Measurements from ENCODE around the gene MRPL21. TPM values are rescaled to one million over a fixed set of nuclear protein-coding genes. Genes with fewer than 3 reads are reported as not detected.

MRPL21 gene
- total and polyA plus RNA-seq, 2 of the 8 experiments (the other 6 are each of a cell fraction or from before 2014, with no cell fraction given): 102 to 107 TPM

DNA sequence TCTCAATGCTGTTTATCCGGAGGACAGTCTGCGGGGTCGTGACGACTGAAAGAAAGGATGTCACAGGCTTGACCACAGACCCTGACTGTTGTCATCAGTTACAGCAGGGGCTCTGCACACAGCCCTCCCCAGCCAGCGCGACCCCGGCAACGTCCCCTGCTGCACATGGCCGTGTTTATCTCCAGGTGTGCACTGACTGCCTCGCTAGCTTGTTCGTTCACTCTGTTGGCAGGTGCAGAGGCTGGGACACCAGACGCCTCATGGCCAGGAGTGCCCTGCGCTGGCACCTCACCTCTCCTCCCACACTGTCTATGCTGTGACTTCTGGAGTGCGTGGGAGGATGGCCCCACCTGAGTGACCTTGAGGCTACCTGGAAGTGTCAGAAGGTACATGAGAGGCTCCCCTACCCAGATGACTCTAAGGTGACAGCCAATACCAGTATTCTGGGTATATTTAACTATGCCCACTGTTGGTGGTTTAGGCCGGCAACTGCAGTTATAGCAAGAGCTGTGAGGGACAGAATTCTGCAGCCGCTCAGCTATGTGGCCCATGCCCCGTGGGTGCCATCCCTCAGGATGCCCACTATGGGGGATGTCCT, 12.2 kb downstream of the MRPL21 start (continued):
- TF ChIP-seq, protein P1, sequence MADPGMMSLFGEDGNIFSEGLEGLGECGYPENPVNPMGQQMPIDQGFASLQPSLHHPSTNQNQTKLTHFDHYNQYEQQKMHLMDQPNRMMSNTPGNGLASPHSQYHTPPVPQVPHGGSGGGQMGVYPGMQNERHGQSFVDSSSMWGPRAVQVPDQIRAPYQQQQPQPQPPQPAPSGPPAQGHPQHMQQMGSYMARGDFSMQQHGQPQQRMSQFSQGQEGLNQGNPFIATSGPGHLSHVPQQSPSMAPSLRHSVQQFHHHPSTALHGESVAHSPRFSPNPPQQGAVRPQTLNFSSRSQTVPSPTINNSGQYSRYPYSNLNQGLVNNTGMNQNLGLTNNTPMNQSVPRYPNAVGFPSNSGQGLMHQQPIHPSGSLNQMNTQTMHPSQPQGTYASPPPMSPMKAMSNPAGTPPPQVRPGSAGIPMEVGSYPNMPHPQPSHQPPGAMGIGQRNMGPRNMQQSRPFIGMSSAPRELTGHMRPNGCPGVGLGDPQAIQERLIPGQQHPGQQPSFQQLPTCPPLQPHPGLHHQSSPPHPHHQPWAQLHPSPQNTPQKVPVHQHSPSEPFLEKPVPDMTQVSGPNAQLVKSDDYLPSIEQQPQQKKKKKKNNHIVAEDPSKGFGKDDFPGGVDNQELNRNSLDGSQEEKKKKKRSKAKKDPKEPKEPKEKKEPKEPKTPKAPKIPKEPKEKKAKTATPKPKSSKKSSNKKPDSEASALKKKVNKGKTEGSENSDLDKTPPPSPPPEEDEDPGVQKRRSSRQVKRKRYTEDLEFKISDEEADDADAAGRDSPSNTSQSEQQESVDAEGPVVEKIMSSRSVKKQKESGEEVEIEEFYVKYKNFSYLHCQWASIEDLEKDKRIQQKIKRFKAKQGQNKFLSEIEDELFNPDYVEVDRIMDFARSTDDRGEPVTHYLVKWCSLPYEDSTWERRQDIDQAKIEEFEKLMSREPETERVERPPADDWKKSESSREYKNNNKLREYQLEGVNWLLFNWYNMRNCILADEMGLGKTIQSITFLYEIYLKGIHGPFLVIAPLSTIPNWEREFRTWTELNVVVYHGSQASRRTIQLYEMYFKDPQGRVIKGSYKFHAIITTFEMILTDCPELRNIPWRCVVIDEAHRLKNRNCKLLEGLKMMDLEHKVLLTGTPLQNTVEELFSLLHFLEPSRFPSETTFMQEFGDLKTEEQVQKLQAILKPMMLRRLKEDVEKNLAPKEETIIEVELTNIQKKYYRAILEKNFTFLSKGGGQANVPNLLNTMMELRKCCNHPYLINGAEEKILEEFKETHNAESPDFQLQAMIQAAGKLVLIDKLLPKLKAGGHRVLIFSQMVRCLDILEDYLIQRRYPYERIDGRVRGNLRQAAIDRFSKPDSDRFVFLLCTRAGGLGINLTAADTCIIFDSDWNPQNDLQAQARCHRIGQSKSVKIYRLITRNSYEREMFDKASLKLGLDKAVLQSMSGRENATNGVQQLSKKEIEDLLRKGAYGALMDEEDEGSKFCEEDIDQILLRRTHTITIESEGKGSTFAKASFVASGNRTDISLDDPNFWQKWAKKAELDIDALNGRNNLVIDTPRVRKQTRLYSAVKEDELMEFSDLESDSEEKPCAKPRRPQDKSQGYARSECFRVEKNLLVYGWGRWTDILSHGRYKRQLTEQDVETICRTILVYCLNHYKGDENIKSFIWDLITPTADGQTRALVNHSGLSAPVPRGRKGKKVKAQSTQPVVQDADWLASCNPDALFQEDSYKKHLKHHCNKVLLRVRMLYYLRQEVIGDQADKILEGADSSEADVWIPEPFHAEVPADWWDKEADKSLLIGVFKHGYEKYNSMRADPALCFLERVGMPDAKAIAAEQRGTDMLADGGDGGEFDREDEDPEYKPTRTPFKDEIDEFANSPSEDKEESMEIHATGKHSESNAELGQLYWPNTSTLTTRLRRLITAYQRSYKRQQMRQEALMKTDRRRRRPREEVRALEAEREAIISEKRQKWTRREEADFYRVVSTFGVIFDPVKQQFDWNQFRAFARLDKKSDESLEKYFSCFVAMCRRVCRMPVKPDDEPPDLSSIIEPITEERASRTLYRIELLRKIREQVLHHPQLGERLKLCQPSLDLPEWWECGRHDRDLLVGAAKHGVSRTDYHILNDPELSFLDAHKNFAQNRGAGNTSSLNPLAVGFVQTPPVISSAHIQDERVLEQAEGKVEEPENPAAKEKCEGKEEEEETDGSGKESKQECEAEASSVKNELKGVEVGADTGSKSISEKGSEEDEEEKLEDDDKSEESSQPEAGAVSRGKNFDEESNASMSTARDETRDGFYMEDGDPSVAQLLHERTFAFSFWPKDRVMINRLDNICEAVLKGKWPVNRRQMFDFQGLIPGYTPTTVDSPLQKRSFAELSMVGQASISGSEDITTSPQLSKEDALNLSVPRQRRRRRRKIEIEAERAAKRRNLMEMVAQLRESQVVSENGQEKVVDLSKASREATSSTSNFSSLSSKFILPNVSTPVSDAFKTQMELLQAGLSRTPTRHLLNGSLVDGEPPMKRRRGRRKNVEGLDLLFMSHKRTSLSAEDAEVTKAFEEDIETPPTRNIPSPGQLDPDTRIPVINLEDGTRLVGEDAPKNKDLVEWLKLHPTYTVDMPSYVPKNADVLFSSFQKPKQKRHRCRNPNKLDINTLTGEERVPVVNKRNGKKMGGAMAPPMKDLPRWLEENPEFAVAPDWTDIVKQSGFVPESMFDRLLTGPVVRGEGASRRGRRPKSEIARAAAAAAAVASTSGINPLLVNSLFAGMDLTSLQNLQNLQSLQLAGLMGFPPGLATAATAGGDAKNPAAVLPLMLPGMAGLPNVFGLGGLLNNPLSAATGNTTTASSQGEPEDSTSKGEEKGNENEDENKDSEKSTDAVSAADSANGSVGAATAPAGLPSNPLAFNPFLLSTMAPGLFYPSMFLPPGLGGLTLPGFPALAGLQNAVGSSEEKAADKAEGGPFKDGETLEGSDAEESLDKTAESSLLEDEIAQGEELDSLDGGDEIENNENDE (IDR thresholded peaks at IDR 0.05; ENCODE audit: insufficient replicate concordance, low read length): no peak
- TF ChIP-seq MAFK (IDR thresholded peaks at IDR 0.05; ENCODE audit: low read depth, low read length) (no peak), KDM4A (IDR thresholded peaks at IDR 0.05; ENCODE audit: low read depth, low read length, severe bottlenecking) (no peak), CBX8 (IDR thresholded peaks at IDR 0.05; ENCODE audit: borderline replicate concordance, low read depth, low read length) (no peak), EP300 (IDR thresholded peaks at IDR 0.05; ENCODE audit: borderline replicate concordance in 1 of 2, low read depth in 2 of 2, low read length in 2 of 2) (no peak), CHD1 (IDR thresholded peaks at IDR 0.05; ENCODE audit: low read depth, low read length) (no peak), POLR2A (IDR thresholded peaks at IDR 0.05; ENCODE audit: control extremely low read depth in 1 of 2, low read depth in 2 of 2, low read length in 2 of 2) (no peak)
- TF ChIP-seq, protein P2, sequence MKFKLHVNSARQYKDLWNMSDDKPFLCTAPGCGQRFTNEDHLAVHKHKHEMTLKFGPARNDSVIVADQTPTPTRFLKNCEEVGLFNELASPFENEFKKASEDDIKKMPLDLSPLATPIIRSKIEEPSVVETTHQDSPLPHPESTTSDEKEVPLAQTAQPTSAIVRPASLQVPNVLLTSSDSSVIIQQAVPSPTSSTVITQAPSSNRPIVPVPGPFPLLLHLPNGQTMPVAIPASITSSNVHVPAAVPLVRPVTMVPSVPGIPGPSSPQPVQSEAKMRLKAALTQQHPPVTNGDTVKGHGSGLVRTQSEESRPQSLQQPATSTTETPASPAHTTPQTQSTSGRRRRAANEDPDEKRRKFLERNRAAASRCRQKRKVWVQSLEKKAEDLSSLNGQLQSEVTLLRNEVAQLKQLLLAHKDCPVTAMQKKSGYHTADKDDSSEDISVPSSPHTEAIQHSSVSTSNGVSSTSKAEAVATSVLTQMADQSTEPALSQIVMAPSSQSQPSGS (IDR thresholded peaks at IDR 0.05; ENCODE audit: low read length): no peak
